ENCODE results near the gene NDUFAF8.

Gene NDUFAF8

GRCh38 chr17:81206657-81207056, 32.5 kb upstream of the NDUFAF8 start:
- no peaks in the 10 kb centered on the region for H4K20me1 ChIP-seq (ENCODE audit: low read depth, low read length)
- H2AFZ ChIP-seq (ENCODE audit: low read depth, low read length, severe bottlenecking): no peak overlapping the region
- H3K9me2 ChIP-seq (replicated peaks; ENCODE audit: insufficient read depth, low read length): no peaks in the 10 kb centered on the region
- TF ChIP-seq CTCF (IDR thresholded peaks at IDR 0.05; ENCODE audit: insufficient read depth, low read length, poor library complexity, severe bottlenecking): no peak
- TF ChIP-seq EZH2phosphoT487 (conservative IDR thresholded peaks at IDR 0.05; ENCODE audit: low read length): no peak
- H3K9me3 ChIP-seq (ENCODE audit: insufficient read depth, low read length): no peaks in the 10 kb centered on the region
- no peak overlapping the region for H3K4me2 ChIP-seq (ENCODE audit: low read depth, low read length, poor library complexity, severe bottlenecking)
- H3F3A ChIP-seq (ENCODE audit: insufficient read depth): no peaks in the 10 kb centered on the region
- H3K79me2 ChIP-seq (ENCODE audit: insufficient read depth, low read length): no peaks in the 10 kb centered on the region
- H3K27me3 ChIP-seq (ENCODE audit: low read length): no peaks in the 10 kb centered on the region
- H3K27ac ChIP-seq (ENCODE audit: low read depth, low read length): no peak overlapping the region
- H3K9ac ChIP-seq (ENCODE audit: low read length): no peak overlapping the region
- no peak overlapping the region for H3K4me3 ChIP-seq (ENCODE audit: insufficient read depth, low read length, poor library complexity, severe bottlenecking)
- no peaks in the 10 kb centered on the region for H3K36me3 ChIP-seq (ENCODE audit: low read length)

- Histone ChIP-seq H3K9me3 (ENCODE audit: insufficient read depth, low read length) (no peaks in the 10 kb centered on the region), H3K4me2 (ENCODE audit: low read depth, low read length, poor library complexity, severe bottlenecking) (no peak overlapping the region), H3K27me3 (ENCODE audit: low read length) (no peaks in the 10 kb centered on the region), H3K9me2 (replicated peaks; ENCODE audit: insufficient read depth, low read length) (no peaks in the 10 kb centered on the region), H3K9ac (ENCODE audit: low read length) (no peak overlapping the region), H3F3A (ENCODE audit: insufficient read depth) (no peaks in the 10 kb centered on the region), H2AFZ (ENCODE audit: low read depth, low read length, severe bottlenecking) (no peak overlapping the region), H3K79me2 (ENCODE audit: insufficient read depth, low read length) (no peaks in the 10 kb centered on the region), H3K36me3 (ENCODE audit: low read length) (no peaks in the 10 kb centered on the region), H3K27ac (ENCODE audit: low read depth, low read length) (no peak overlapping the region), H4K20me1 (ENCODE audit: low read depth, low read length) (no peaks in the 10 kb centered on the region), H3K4me3 (ENCODE audit: insufficient read depth, low read length, poor library complexity, severe bottlenecking) (no peak overlapping the region)
- TF ChIP-seq CTCF (IDR thresholded peaks at IDR 0.05; ENCODE audit: insufficient read depth, low read length, poor library complexity, severe bottlenecking): no peak
- no peak for TF ChIP-seq EZH2phosphoT487 (conservative IDR thresholded peaks at IDR 0.05; ENCODE audit: low read length)
These were observed 31.2 kb upstream of the NDUFAF8 start for GRCh38 chr17:81207610-81208581.

- Histone ChIP-seq H3K27ac (ENCODE audit: low read depth, low read length) (no peak overlapping the region), H3K9ac (ENCODE audit: low read length) (no peak overlapping the region), H2AFZ (ENCODE audit: low read depth, low read length, severe bottlenecking) (no peak overlapping the region), H3K9me2 (replicated peaks; ENCODE audit: insufficient read depth, low read length) (no peaks in the 10 kb centered on the region), H3K4me2 (ENCODE audit: low read depth, low read length, poor library complexity, severe bottlenecking) (no peak overlapping the region), H3K36me3 (ENCODE audit: low read length) (no peaks in the 10 kb centered on the region), H3K4me3 (ENCODE audit: insufficient read depth, low read length, poor library complexity, severe bottlenecking) (no peak overlapping the region), H3F3A (ENCODE audit: insufficient read depth) (no peaks in the 10 kb centered on the region), H3K27me3 (ENCODE audit: low read length) (no peaks in the 10 kb centered on the region), H4K20me1 (ENCODE audit: low read depth, low read length) (no peaks in the 10 kb centered on the region), H3K9me3 (ENCODE audit: insufficient read depth, low read length) (no peaks in the 10 kb centered on the region), H3K79me2 (ENCODE audit: insufficient read depth, low read length) (no peaks in the 10 kb centered on the region)
- TF ChIP-seq EZH2phosphoT487 (conservative IDR thresholded peaks at IDR 0.05; ENCODE audit: low read length): no peak
- no peak for TF ChIP-seq CTCF (IDR thresholded peaks at IDR 0.05; ENCODE audit: insufficient read depth, low read length, poor library complexity, severe bottlenecking)
These were observed 30.5 kb upstream of the NDUFAF8 start for GRCh38 chr17:81208651-81209050.
